C4-2B (cell line): ENCODE measurements around the gene SFRP4.

Experiments
- H3K27ac ChIP-seq: fragments of 450-650 bp; 2 replicates; pipeline ENCODE4 v1.5.1; 2017
- CTCF ChIP-seq: fragments of 450-650 bp; conservative IDR thresholded peaks from 2 replicates; pipeline ENCODE4 v1.5.1; 2017; ENCODE audit warnings: mild to moderate bottlenecking
- ZFX ChIP-seq: fragments of 450-650 bp; IDR thresholded peaks from 2 replicates; pipeline ENCODE4 v1.6.1; 2017

SFRP4 gene

GRCh38 chr7:37952240-37952639 lies 35.6 kb upstream of the SFRP4 start:
- TF ChIP-seq CTCF (no peak), ZFX (no peak)

GRCh38 chr7:37947941-37948210 lies 31.3 kb upstream of the SFRP4 start:
- TF ChIP-seq CTCF: no peak
- TF ChIP-seq ZFX: no peak

More at GRCh38 chr7:37952240-37952639, 35.6 kb upstream of the SFRP4 start:
- no peak overlapping the region for H3K27ac ChIP-seq

GRCh38 chr7:37947138-37947940 lies 30.7 kb upstream of the SFRP4 start:
- H3K27ac ChIP-seq: no peak overlapping the region
- TF ChIP-seq ZFX (no peak), CTCF (no peak)

More at GRCh38 chr7:37947941-37948210, 31.3 kb upstream of the SFRP4 start:
- H3K27ac ChIP-seq: no peak overlapping the region

- H3K27ac ChIP-seq: no peak overlapping the region
- TF ChIP-seq ZFX (no peak), CTCF (no peak)
Measured at GRCh38 chr7:37945336-37945735, 28.7 kb upstream of the SFRP4 start.

- H3K27ac ChIP-seq: no peak overlapping the region
- no peak for TF ChIP-seq CTCF
- no peak for TF ChIP-seq ZFX
Measured at GRCh38 chr7:37944737-37945054, 28.1 kb upstream of the SFRP4 start.

- H3K27ac ChIP-seq: no peak overlapping the region
- TF ChIP-seq ZFX: no peak
- no peak for TF ChIP-seq CTCF
Measured at GRCh38 chr7:37943905-37944736, 27.5 kb upstream of the SFRP4 start.

- H3K27ac ChIP-seq: no peak overlapping the region
- TF ChIP-seq ZFX: no peak
- no peak for TF ChIP-seq CTCF
Measured at GRCh38 chr7:37942934-37943610, 26.5 kb upstream of the SFRP4 start.
